Ovary (tissue), 9 donors: ENCODE data around the gene HDAC6. TPM values are rescaled to one million over a fixed set of nuclear protein-coding genes. Genes with fewer than 3 reads are reported as not detected.
A peak's percentile ranks its signal among the peaks of the same experiment; 100 is the strongest.

Experiments
- DNase-seq, 5 donors: peaks; one replicate each; pipeline ENCODE4 v3.0.0-alpha.2; 2019 to 2020
- H3K27ac ChIP-seq, 2 donors: fragments of 200-600 bp; one replicate each; pipeline versions ENCODE4 v1.5.1 to v1.8.0; 2019 to 2022
- H3K27me3 ChIP-seq: fragments of 200-600 bp; one replicate; pipeline ENCODE4 v1.8.0; 2022
- H3K36me3 ChIP-seq: fragments of 200-600 bp; sonication (generic); one replicate; pipeline ENCODE4 v1.5.1; 2019
- H3K4me1 ChIP-seq: one replicate; pipeline ENCODE4 v1.8.1; 2013; ENCODE audit warnings: mild to moderate bottlenecking, moderate library complexity; ENCODE audit not compliant: insufficient read depth
- H3K4me3 ChIP-seq: fragments of 200-600 bp; sonication (generic); one replicate; pipeline ENCODE4 v1.5.1; 2017
- H3K9me3 ChIP-seq, 2 donors: fragments of 200-600 bp in 1 of 2; sonication (generic) in 1 of 2; one replicate each; pipeline versions ENCODE4 v1.5.1 to v1.8.1; 2013 to 2019; ENCODE audit warnings: mild to moderate bottlenecking in 1 of 2, moderate library complexity in 1 of 2
- EP300 ChIP-seq: sonication (generic); formaldehyde crosslinking; IDR thresholded peaks from one replicate; pipeline ENCODE4 v1.6.1; 2017; ENCODE audit warnings: antibody characterized with exemption
- POLR2A ChIP-seq: fragments of 450-650 bp; IDR thresholded peaks from one replicate; pipeline ENCODE4 v1.6.1; 2017; ENCODE audit warnings: antibody characterized with exemption, mild to moderate bottlenecking, moderate library complexity
- WGBS, 3 donors: extraction: QIAGEN DNeasy Blood & Tissue Kit in 1 of 3; methylation state at CpG; one replicate each; pipeline versions ENCODE4 v1.1.5 to v1.1.7; 2013 to 2017; 5-methylcytosine and 5-hydroxymethylcytosine counted together
- intact Hi-C, 4 donors: fragments of 100-400 bp; cut with DNase I; formaldehyde crosslinking; loops; one replicate each; pipeline versions ENCODE4 v1.11.0 to v1.15.1; 2022 to 2023
- polyA plus RNA-seq, 2 donors: library from polyadenylated mRNA; stranded (reverse); fragments of 200-250 nt in 1 of 2; fragments of 350-450 nt in 1 of 2; fragmentation: Illumina TruSeq in 1 of 2; extraction: RNeasy Lipid Tissue Mini Kit (QIAGEN cat#74804) in 1 of 2; gene quantifications; one replicate each; pipeline ENCODE4 v1.2.3, GENCODE V29; 2013 to 2014
- total RNA-seq, 7 donors: library from RNA; depleted of rRNA in 2 of 7; stranded (reverse); fragments of >200 nt in 2 of 7; fragmentation: NEBNext Ultra II Directional in 3 of 7; extraction: Animal tissue kit (Norgen Biotek cat#: 25700) in 3 of 7; gene quantifications; one replicate each; pipeline versions ENCODE4 v1.1.0 to v1.2.4, GENCODE V29; 2016 to 2023
- TF ChIP-seq, protein P1 (sequence below), 3 donors: fragments of 450-650 bp in 2 of 3; fragments of 200-600 bp in 1 of 3; IDR thresholded peaks; one replicate each; pipeline versions ENCODE4 v1.5.1 to v1.8.0; 2016 to 2022; ENCODE audit warnings: antibody characterized with exemption in 3 of 3, mild to moderate bottlenecking in 1 of 3
- donor health status: DM: no; HTN: no; CAD: no; lungs with moderate emphysema.
- donor health status: DM: no; HTN: no; CAD: no.
- donor health status: Bipolar disorder and iron deficiency.
- donor health status: DM: yes; HTN: yes; CAD: no.
- donor health status: DM: no; HTN: no; CAD: no.
- donor health status: DM: yes; HTN: yes; CAD: no.

The HDAC6 gene
- total and polyA plus RNA-seq, 9 donors: 49.1 to 115 (median 86.1) TPM

DNA sequence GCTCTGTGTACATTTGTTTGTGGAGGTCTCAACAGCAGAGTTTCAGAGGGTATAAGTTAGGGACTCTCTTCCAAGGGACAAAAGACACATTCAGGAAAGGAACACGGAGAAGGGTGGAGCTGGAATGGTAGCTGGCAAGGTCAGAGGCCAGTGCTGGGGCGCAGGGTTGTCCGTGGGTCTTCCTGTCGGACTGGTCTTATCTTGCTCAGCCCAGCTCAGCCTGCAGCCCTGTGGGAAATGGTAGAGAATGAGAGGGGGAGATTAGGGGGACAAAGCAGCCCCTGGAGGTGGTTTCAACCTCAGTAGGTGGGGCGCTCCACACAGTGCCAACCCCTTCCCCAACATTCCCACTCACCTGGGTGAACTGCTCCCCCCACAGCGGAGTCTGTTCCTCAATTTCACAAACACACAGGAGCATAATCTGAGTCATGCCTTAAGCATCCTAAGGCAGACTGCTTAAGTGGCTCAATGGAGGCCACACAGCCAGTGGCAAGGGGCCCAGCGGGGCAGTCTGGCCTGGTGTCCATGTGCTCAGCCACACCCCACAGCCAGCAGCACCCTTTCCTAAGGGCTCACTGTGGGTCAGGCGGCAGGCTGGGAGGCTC is 6.9 kb upstream of the HDAC6 start:
- no peak for TF ChIP-seq POLR2A
- TF ChIP-seq, protein P1, sequence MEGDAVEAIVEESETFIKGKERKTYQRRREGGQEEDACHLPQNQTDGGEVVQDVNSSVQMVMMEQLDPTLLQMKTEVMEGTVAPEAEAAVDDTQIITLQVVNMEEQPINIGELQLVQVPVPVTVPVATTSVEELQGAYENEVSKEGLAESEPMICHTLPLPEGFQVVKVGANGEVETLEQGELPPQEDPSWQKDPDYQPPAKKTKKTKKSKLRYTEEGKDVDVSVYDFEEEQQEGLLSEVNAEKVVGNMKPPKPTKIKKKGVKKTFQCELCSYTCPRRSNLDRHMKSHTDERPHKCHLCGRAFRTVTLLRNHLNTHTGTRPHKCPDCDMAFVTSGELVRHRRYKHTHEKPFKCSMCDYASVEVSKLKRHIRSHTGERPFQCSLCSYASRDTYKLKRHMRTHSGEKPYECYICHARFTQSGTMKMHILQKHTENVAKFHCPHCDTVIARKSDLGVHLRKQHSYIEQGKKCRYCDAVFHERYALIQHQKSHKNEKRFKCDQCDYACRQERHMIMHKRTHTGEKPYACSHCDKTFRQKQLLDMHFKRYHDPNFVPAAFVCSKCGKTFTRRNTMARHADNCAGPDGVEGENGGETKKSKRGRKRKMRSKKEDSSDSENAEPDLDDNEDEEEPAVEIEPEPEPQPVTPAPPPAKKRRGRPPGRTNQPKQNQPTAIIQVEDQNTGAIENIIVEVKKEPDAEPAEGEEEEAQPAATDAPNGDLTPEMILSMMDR (IDR thresholded peaks at IDR 0.05): no peak
- no peak for TF ChIP-seq EP300
- Histone ChIP-seq H3K27ac (no peak overlapping the region), H3K27me3 (no peaks in the 10 kb centered on the region), H3K9me3 (no peaks in the 10 kb centered on the region), H3K4me1 (no peaks in the 10 kb centered on the region), H3K4me3 (no peak overlapping the region), H3K36me3 (no peaks in the 10 kb centered on the region)
- WGBS, 3 donors: 58 to 70% (median 61%) methylated on average over 8 of the region's 8 CpGs
- DNase-seq: no peak
- intact Hi-C loops: no loop called here

DNA sequence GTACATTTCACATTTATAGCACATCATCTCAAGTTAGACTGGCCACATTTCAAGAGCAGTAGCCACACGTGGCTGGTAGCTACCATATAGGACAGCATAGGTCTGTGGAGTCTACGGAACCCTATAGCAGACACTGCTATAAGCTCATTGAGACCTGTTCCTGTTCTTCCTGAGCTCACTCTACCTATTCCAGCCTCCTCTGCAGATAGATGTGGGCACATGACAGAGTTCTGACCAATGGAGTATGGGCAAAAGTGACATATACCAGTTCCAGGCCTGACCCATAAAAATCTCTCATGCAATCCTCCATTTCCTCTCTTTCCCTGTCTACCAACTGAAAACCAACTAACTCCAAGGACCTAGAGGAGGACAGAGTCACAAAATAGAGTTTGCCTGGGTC is 3.5 kb upstream of the HDAC6 start:
- intact Hi-C loops: no loop called here
- no peak overlapping the region for H3K4me3 ChIP-seq
- TF ChIP-seq POLR2A: no peak
- TF ChIP-seq, protein P1 (IDR thresholded peaks at IDR 0.05): no peak
- no peak for TF ChIP-seq EP300
- no peaks in the 10 kb centered on the region for H3K9me3 ChIP-seq
- no peak for DNase-seq
- no peaks in the 10 kb centered on the region for H3K36me3 ChIP-seq
- H3K27ac ChIP-seq: no peak overlapping the region
- WGBS, 3 donors: 59 to 72% (median 63%) methylated on average over 2 of the region's 2 CpGs
- no peaks in the 10 kb centered on the region for H3K27me3 ChIP-seq
- peaks cover 2% of the 10 kb centered on the region for H3K4me1 ChIP-seq

DNA sequence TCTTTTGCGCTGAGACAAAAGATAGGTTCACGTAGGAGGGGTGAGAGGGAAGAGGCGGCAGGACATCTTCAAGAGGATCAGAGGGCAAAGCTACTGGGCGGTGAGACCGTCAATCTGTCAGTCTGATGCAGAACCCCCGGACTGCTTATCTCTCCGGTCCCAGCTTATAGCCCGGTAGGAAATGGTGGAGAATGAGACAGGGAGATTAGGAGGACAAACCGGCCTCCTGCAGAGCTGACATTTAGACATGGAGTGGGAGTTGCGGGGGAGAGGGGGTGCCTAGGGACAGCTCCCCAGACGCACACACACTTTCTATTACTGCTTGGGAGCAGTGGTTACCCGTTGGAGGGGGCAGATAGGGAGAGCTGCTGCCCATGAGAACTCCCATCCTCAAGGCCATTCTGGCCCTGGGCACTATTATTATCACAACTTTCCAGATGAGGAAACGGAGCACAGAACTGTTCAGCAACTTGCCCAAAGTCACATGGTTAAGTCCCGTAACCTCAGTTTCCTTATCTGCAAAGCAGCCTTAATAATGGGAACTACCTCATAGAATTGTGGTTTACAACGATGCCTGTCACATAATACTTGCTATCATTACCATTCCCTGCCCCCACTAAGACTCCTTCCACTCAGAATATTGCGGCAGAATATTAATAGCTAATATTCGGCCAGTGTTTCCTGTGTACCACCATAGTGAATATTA is 1.1 kb upstream of the HDAC6 start:
- intact Hi-C loops: no loop called here
- H3K9me3 ChIP-seq: no peaks in the 10 kb centered on the region
- H3K36me3 ChIP-seq: no peaks in the 10 kb centered on the region
- 48 to 50% (median 49%) methylated on average over 17 of the region's 17 CpGs for WGBS, 3 donors
- peak in 1 of 5 donors; percentile 30 for DNase-seq
- no peak for TF ChIP-seq POLR2A
- TF ChIP-seq, protein P1 (IDR thresholded peaks at IDR 0.05): peak in 1 of 3 donors; percentile 20
- TF ChIP-seq EP300: no peak
- peak overlapping the region; percentile 62 for H3K4me3 ChIP-seq
- peak overlapping the region; percentile 82 to 93 for H3K27ac ChIP-seq
- H3K27me3 ChIP-seq: no peaks in the 10 kb centered on the region
- peaks cover 2% of the 10 kb centered on the region for H3K4me1 ChIP-seq

DNA sequence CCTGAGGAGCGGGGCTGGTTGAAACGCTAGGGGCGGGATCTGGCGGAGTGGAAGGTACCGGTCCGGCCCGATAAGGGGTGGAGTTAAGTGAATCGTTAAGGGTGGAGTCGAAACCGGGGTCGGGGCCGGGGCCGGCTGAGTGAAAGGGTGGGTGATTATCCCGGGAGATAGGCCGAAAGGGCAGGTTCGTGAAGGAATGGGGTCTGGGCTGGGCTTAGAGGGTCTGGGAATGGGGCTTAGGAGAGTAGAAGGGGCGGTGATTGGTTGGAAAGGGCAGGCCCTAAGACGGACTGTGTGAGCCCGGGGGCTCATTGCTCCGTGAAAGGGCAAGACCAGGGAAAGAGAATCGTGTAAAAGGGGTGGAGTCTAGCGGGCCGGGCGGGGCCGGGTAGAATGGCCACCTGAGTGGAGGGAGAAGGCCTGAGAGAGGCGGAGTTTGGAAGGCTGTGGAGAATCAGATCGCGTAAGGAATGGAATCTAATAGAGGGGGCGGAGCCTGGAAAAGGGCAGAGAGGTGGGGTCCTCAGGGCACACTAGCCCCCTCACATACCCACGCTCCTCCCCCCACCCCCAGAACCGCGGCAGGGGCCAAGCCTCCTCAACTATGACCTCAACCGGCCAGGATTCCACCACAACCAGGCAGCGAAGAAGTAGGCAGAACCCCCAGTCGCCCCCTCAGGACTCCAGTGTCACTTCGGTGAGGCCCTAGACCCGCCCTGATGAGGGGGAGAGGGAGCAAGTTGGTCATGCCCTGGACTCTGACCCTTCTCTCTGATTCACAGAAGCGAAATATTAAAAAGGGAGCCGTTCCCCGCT is 430 bp downstream of the HDAC6 start:
- H3K9me3 ChIP-seq: no peaks in the 10 kb centered on the region
- peak overlapping the region; percentile 60 for H3K4me3 ChIP-seq
- H3K4me1 ChIP-seq: peaks cover 2% of the 10 kb centered on the region
- H3K27ac ChIP-seq: peak overlapping the region; percentile 76 to 89
- intact Hi-C loops: no loop called here
- TF ChIP-seq EP300: no peak
- peak; percentile 67 for TF ChIP-seq POLR2A
- TF ChIP-seq, protein P1 (IDR thresholded peaks at IDR 0.05): peak in 1 of 3 donors; percentile 19
- no peaks in the 10 kb centered on the region for H3K36me3 ChIP-seq
- no peaks in the 10 kb centered on the region for H3K27me3 ChIP-seq
- WGBS, 3 donors: 34 to 50% (median 35%) methylated on average over 40 of the region's 40 CpGs
- peak; percentile 77 to 86 (median 79) for DNase-seq
